ENCODE results near the gene PRPSAP2. TPM values are rescaled to one million over a fixed set of nuclear protein-coding genes. Genes with fewer than 3 reads are reported as not detected.

The PRPSAP2 gene
- total RNA-seq, 1 donor from 2014 or later, result 26.3 TPM

DNA sequence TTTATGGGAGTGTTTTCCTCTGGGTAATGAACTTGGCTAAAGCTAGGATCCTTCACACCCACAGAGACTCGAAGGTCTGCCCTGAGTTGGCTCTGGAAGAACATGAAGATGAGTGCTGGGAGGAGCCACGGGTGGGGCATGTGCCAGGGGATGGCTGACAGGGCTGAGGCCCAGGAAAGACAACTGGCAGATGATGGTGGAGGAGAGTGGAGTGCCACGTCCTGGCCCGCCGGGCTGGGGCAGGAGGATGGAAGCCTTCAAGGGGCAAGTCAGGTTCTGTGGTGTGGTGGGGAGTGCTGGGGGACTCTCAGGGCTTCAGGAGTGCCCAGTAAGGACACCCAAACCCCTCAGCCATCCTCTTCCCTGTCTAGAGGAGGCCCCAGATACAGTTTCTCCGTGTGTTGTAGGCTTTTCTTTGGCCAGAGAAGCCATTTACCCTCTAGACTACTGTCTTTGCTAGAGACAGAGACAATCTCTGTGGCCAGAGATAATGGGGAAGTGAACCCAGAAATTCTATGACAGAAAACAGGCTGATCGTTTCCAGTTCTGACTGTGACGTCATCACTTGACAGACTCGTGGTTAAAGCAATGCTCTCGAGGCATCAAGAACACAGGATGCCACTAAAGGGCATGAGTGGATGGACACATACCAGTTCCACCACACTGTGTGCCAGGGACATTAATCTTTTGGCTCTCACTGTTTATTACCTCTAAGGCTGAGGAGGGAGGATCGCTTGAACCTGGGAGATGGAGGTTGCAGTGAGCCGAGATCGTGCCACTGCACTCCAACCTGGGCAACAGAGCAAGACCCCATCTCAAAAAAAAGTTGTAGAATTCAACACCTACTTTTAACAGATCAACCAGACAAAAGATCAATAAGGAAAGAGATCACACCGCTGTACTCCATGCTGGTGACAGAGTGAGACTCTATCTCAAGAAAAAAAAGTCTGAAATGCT is 75.4 kb downstream of the PRPSAP2 start:
- Histone ChIP-seq H3K4me1 (no peaks in the 10 kb centered on the region), H3K36me3 (peaks cover 28% of the 10 kb centered on the region), H3K27me3 (no peaks in the 10 kb centered on the region), H3K4me3 (no peak overlapping the region), H3K9me3 (no peaks in the 10 kb centered on the region), H3K27ac (no peak overlapping the region)
- TF ChIP-seq, protein P1, sequence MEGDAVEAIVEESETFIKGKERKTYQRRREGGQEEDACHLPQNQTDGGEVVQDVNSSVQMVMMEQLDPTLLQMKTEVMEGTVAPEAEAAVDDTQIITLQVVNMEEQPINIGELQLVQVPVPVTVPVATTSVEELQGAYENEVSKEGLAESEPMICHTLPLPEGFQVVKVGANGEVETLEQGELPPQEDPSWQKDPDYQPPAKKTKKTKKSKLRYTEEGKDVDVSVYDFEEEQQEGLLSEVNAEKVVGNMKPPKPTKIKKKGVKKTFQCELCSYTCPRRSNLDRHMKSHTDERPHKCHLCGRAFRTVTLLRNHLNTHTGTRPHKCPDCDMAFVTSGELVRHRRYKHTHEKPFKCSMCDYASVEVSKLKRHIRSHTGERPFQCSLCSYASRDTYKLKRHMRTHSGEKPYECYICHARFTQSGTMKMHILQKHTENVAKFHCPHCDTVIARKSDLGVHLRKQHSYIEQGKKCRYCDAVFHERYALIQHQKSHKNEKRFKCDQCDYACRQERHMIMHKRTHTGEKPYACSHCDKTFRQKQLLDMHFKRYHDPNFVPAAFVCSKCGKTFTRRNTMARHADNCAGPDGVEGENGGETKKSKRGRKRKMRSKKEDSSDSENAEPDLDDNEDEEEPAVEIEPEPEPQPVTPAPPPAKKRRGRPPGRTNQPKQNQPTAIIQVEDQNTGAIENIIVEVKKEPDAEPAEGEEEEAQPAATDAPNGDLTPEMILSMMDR (IDR thresholded peaks at IDR 0.05), result no peak
- intact Hi-C loops (cut with DNase I), result no loop called here
- ATAC-seq (peak; percentile 32), DNase-seq (no peak)

DNA sequence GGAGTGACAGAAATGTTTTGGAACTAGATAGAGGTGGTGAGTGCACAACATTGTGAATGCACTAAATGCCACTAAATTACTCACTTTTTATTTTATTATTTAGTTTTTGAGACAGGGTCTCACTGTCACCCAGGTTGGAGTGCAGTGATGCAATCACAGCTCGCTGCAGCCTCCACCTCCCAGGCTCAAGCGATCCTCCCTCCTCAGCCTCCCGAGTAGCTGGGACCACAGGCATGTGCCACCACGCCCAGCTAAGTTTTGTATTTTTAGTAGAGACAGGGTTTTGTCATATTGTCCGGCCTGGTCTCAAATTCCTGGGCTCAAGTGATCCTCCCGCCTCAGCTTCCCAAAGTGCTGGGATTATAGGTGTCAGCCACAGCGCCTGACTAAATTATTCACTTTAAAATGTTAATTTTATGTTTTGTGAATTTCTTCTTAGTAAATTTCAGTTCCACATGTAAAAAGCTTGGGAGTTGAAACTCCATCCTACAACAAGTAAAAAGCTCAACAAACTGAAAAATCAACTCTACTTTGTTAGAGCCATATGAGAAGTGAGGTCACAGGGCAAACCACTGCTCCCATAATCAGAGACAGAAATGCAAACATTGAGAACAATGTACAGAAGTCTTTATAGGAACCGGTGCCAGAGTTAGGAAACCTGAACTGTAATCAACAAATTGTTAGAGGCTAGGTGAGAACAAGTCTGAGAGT is 80.2 kb downstream of the PRPSAP2 start:
- ATAC-seq, result no peak
- TF ChIP-seq, protein P1 (IDR thresholded peaks at IDR 0.05), result no peak
- H3K4me3 ChIP-seq, result no peak overlapping the region

DNA sequence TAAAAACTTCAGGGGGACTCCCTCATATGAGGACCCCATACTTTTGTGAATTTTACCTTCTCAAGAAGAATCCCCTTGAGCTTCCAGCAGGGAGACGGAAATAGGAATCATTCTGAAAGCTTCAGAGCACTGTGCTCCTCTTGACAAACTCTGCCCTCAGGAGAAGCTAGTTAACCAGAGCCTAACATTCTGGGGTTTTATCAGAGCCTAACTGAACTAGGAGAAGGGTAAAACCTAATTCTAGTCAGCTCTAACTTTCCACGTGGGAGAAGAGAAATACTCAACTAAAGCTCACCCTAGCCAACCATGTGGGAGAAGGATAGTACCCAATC is 80.7 kb downstream of the PRPSAP2 start:
- no peaks in the 10 kb centered on the region for H3K9me3 ChIP-seq

More for the DNA sequence above, 80.2 kb downstream of the PRPSAP2 start:
- Histone ChIP-seq H3K9me3 (no peaks in the 10 kb centered on the region), H3K27ac (no peak overlapping the region), H3K27me3 (no peaks in the 10 kb centered on the region), H3K36me3 (no peaks in the 10 kb centered on the region), H3K4me1 (no peaks in the 10 kb centered on the region)
- no peak for DNase-seq
- intact Hi-C loops (cut with DNase I), result no loop called here

DNA sequence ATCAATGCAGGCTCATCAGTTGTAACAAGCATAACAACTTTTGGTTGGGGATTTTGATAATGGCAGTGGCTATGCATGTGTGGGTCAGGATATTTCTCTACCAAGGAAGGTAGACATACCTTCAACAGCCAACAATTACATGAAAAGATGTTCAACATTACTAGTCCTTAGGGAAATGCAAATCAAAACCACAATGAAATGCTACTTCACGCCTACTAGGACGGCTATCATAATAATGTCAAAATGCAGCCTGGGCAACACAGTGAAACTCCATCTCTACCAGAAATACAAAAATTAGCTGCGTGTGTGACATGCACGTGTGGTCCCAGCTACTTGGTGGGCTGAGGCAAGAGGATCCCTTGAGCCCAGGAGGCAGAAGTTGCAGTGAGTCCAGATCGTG is 86.7 kb downstream of the PRPSAP2 start:
- DNase-seq, result no peak
- intact Hi-C loops (cut with DNase I), result no loop called here
- H3K27me3 ChIP-seq, result no peaks in the 10 kb centered on the region
- TF ChIP-seq, protein P1 (IDR thresholded peaks at IDR 0.05), result no peak
- H3K27ac ChIP-seq, result no peak overlapping the region
- no peaks in the 10 kb centered on the region for H3K36me3 ChIP-seq
- ATAC-seq, result no peak
- H3K4me1 ChIP-seq, result no peaks in the 10 kb centered on the region
- H3K4me3 ChIP-seq, result no peak overlapping the region
- no peaks in the 10 kb centered on the region for H3K9me3 ChIP-seq

More for the DNA sequence above, 80.7 kb downstream of the PRPSAP2 start:
- Histone ChIP-seq H3K4me3 (no peak overlapping the region), H3K36me3 (no peaks in the 10 kb centered on the region), H3K27ac (no peak overlapping the region), H3K4me1 (no peaks in the 10 kb centered on the region), H3K27me3 (no peaks in the 10 kb centered on the region)
- no peak for ATAC-seq
- intact Hi-C loops (cut with DNase I), result no loop called here
- TF ChIP-seq, protein P1 (IDR thresholded peaks at IDR 0.05), result no peak
- DNase-seq, result no peak

DNA sequence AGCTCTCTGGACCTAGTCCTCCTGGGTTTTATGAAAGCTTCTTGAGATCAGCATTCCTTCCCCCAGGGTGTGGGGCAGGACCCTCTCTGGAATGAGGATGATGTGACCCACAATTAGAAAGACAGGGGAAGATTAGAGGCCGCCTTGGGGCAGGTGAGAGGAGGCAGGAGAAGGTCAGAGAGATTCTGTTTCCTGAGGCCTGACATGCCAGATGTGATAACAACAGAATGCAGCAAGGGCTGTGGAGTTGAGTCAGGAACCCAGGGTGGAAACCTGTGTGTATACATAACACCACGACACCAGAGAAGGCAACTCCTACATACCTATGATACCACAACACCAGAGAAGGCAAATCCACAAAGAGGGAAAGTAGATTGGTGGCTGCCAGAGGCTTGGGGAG is 88.6 kb downstream of the PRPSAP2 start:
- H3K4me1 ChIP-seq, result no peaks in the 10 kb centered on the region
- no peak overlapping the region for H3K27ac ChIP-seq
- TF ChIP-seq, protein P1 (IDR thresholded peaks at IDR 0.05), result no peak
- no peaks in the 10 kb centered on the region for H3K9me3 ChIP-seq
- no peak overlapping the region for H3K4me3 ChIP-seq
- H3K36me3 ChIP-seq, result no peaks in the 10 kb centered on the region
- intact Hi-C loops (cut with DNase I), result no loop called here
- DNase-seq (no peak), ATAC-seq (no peak)
- H3K27me3 ChIP-seq, result no peaks in the 10 kb centered on the region

Measured in upper lobe of right lung (tissue), 1 donor.